DOHH2 (cell line): ENCODE data around the gene INHBE.

ENCODE experiments used
- H3F3A ChIP-seq: fragments of 200-600 bp; sonication (generic), shearing (Covaris generic); 2 replicates; pipeline ENCODE4 v1.6.0; 2016; ENCODE audit warnings: antibody characterized with exemption, mild to moderate bottlenecking; ENCODE audit not compliant: control insufficient read depth, insufficient read depth
- H3K27ac ChIP-seq: fragments of 200-600 bp; sonication (generic); 2 replicates; pipeline ENCODE4 v1.5.1; 2014; ENCODE audit warnings: low read depth, mild to moderate bottlenecking, low read length, moderate library complexity
- H3K27me3 ChIP-seq: fragments of 200-600 bp; sonication (generic); 2 replicates; pipeline ENCODE4 v1.6.1; 2014; ENCODE audit warnings: mild to moderate bottlenecking, low read length, mixed read lengths; ENCODE audit not compliant: control insufficient read depth
- H3K36me3 ChIP-seq: fragments of 200-600 bp; sonication (generic); 2 replicates; pipeline ENCODE4 v1.6.1; 2014; ENCODE audit warnings: mild to moderate bottlenecking, low read length, moderate library complexity, mixed read lengths; ENCODE audit not compliant: control insufficient read depth
- H3K4me1 ChIP-seq: fragments of 200-600 bp; sonication (generic); 2 replicates; pipeline ENCODE4 v1.6.1; 2014; ENCODE audit warnings: mild to moderate bottlenecking, low read length, mixed read lengths; ENCODE audit not compliant: control insufficient read depth
- H3K4me2 ChIP-seq: fragments of 200-600 bp; sonication (generic); 2 replicates; pipeline ENCODE4 v1.6.0; 2014; ENCODE audit warnings: mild to moderate bottlenecking, low read length, moderate library complexity
- H3K4me3 ChIP-seq: fragments of 200-600 bp; sonication (generic); 2 replicates; pipeline ENCODE4 v1.5.1; 2014; ENCODE audit warnings: mild to moderate bottlenecking, low read length, mixed read lengths
- H3K79me2 ChIP-seq: fragments of 200-600 bp; sonication (generic); 2 replicates; pipeline ENCODE4 v1.6.1; 2014; ENCODE audit warnings: mild to moderate bottlenecking, low read length, mixed read lengths; ENCODE audit not compliant: control insufficient read depth
- H3K9me2 ChIP-seq: fragments of 200-600 bp; sonication (generic); replicated peaks from 2 replicates; pipeline ENCODE4 v1.6.1; 2014; ENCODE audit warnings: mild to moderate bottlenecking, low read length, mixed read lengths; ENCODE audit not compliant: control insufficient read depth
- H3K9me3 ChIP-seq: fragments of 200-600 bp; sonication (generic); 2 replicates; pipeline ENCODE4 v1.6.1; 2014; ENCODE audit warnings: antibody characterized with exemption, low read length, mixed read lengths; ENCODE audit not compliant: control insufficient read depth, insufficient read depth
- H4K20me1 ChIP-seq: fragments of 200-600 bp; sonication (generic); 2 replicates; pipeline ENCODE4 v1.6.0; 2014; ENCODE audit warnings: low read depth, mild to moderate bottlenecking, antibody characterized with exemption, low read length, moderate library complexity; ENCODE audit not compliant: control insufficient read depth, insufficient read depth
- EZH2phosphoT487 ChIP-seq: fragments of 200-600 bp; sonication (generic); IDR thresholded peaks from 2 replicates; pipeline ENCODE4 v1.6.1; 2017; ENCODE audit warnings: borderline replicate concordance, mild to moderate bottlenecking, antibody characterized with exemption, low read length, moderate library complexity, mixed read lengths
- TF ChIP-seq, protein P1 (sequence below): fragments of 200-600 bp; sonication (generic); IDR thresholded peaks from one replicate; pipeline ENCODE4 v1.5.1; 2014; ENCODE audit warnings: antibody characterized with exemption, mild to moderate bottlenecking, low read depth, low read length; ENCODE audit not compliant: poor library complexity, severe bottlenecking

Gene INHBE

DNA sequence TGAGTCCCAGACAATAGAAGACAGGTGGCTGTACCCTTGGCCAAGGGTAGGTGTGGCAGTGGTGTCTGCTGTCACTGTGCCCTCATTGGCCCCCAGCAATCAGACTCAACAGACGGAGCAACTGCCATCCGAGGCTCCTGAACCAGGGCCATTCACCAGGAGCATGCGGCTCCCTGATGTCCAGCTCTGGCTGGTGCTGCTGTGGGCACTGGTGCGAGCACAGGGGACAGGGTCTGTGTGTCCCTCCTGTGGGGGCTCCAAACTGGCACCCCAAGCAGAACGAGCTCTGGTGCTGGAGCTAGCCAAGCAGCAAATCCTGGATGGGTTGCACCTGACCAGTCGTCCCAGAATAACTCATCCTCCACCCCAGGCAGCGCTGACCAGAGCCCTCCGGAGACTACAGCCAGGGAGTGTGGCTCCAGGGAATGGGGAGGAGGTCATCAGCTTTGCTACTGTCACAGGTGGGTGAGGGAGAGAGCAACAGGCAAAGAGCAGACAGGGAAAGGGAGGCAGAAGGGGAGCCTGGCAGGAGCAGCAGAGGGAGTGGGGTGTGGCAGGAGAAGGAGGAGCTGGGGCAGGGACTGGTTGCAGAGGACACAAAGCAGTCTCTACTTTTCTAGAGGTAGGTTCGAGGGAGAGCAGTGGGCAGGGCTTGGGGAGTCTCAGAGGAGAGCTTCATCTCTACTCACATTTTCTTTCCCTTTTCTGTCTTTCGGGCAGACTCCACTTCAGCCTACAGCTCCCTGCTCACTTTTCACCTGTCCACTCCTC, 452 bp downstream of the INHBE start:
- no peaks in the 10 kb centered on the region for H3K36me3 ChIP-seq

DNA sequence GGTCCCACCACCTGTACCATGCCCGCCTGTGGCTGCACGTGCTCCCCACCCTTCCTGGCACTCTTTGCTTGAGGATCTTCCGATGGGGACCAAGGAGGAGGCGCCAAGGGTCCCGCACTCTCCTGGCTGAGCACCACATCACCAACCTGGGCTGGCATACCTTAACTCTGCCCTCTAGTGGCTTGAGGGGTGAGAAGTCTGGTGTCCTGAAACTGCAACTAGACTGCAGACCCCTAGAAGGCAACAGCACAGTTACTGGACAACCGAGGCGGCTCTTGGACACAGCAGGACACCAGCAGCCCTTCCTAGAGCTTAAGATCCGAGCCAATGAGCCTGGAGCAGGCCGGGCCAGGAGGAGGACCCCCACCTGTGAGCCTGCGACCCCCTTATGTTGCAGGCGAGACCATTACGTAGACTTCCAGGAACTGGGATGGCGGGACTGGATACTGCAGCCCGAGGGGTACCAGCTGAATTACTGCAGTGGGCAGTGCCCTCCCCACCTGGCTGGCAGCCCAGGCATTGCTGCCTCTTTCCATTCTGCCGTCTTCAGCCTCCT, 1.1 kb downstream of the INHBE start:
- H3K9me2 ChIP-seq: no peaks in the 10 kb centered on the region
- peaks cover 19% of the 10 kb centered on the region; the same call in 1 of the 2 replicates for H3F3A ChIP-seq
- H3K27me3 ChIP-seq: peaks cover 5% of the 10 kb centered on the region; the same call in 1 of the 2 replicates
- no peak for TF ChIP-seq EZH2phosphoT487
- TF ChIP-seq, protein P1, sequence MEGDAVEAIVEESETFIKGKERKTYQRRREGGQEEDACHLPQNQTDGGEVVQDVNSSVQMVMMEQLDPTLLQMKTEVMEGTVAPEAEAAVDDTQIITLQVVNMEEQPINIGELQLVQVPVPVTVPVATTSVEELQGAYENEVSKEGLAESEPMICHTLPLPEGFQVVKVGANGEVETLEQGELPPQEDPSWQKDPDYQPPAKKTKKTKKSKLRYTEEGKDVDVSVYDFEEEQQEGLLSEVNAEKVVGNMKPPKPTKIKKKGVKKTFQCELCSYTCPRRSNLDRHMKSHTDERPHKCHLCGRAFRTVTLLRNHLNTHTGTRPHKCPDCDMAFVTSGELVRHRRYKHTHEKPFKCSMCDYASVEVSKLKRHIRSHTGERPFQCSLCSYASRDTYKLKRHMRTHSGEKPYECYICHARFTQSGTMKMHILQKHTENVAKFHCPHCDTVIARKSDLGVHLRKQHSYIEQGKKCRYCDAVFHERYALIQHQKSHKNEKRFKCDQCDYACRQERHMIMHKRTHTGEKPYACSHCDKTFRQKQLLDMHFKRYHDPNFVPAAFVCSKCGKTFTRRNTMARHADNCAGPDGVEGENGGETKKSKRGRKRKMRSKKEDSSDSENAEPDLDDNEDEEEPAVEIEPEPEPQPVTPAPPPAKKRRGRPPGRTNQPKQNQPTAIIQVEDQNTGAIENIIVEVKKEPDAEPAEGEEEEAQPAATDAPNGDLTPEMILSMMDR: peak; percentile 88
- H4K20me1 ChIP-seq: no peaks in the 10 kb centered on the region
- no peak overlapping the region for H3K27ac ChIP-seq
- H3K4me1 ChIP-seq: peaks cover 50% of the 10 kb centered on the region
- no peaks in the 10 kb centered on the region for H3K36me3 ChIP-seq
- peak overlapping the region; percentile 50 for H3K4me2 ChIP-seq
- H3K79me2 ChIP-seq: no peaks in the 10 kb centered on the region
- no peaks in the 10 kb centered on the region for H3K9me3 ChIP-seq
- H3K4me3 ChIP-seq: peak overlapping the region; percentile 35

More for the DNA sequence above, 452 bp downstream of the INHBE start:
- no peaks in the 10 kb centered on the region for H3K27me3 ChIP-seq
- H3K4me1 ChIP-seq: peaks cover 44% of the 10 kb centered on the region
- no peak for TF ChIP-seq EZH2phosphoT487
- TF ChIP-seq, protein P1: no peak
- no peak overlapping the region for H3K27ac ChIP-seq
- H3K4me3 ChIP-seq: peak overlapping the region; percentile 35
- no peaks in the 10 kb centered on the region for H4K20me1 ChIP-seq
- H3K9me2 ChIP-seq: no peaks in the 10 kb centered on the region
- H3K4me2 ChIP-seq: peak overlapping the region; percentile 50
- no peaks in the 10 kb centered on the region for H3K9me3 ChIP-seq
- peaks cover 14% of the 10 kb centered on the region; the same call in 1 of the 2 replicates for H3F3A ChIP-seq
- no peaks in the 10 kb centered on the region for H3K79me2 ChIP-seq

DNA sequence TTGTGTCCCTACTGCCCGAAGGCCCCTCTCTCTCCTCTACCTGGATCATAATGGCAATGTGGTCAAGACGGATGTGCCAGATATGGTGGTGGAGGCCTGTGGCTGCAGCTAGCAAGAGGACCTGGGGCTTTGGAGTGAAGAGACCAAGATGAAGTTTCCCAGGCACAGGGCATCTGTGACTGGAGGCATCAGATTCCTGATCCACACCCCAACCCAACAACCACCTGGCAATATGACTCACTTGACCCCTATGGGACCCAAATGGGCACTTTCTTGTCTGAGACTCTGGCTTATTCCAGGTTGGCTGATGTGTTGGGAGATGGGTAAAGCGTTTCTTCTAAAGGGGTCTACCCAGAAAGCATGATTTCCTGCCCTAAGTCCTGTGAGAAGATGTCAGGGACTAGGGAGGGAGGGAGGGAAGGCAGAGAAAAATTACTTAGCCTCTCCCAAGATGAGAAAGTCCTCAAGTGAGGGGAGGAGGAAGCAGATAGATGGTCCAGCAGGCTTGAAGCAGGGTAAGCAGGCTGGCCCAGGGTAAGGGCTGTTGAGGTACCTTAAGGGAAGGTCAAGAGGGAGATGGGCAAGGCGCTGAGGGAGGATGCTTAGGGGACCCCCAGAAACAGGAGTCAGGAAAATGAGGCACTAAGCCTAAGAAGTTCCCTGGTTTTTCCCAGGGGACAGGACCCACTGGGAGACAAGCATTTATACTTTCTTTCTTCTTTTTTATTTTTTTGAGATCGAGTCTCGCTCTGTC, 1.8 kb downstream of the INHBE start:
- Histone ChIP-seq H3K9me2 (no peaks in the 10 kb centered on the region), H3K27me3 (peaks cover 5% of the 10 kb centered on the region; the same call in 1 of the 2 replicates), H3K36me3 (no peaks in the 10 kb centered on the region), H3F3A (peaks cover 19% of the 10 kb centered on the region; the same call in 1 of the 2 replicates), H4K20me1 (no peaks in the 10 kb centered on the region), H3K4me3 (no peak overlapping the region), H3K4me1 (peaks cover 53% of the 10 kb centered on the region), H3K27ac (no peak overlapping the region), H3K79me2 (no peaks in the 10 kb centered on the region), H3K4me2 (no peak overlapping the region), H3K9me3 (no peaks in the 10 kb centered on the region)
- TF ChIP-seq, protein P1: no peak
- no peak for TF ChIP-seq EZH2phosphoT487
